Measurements from ENCODE around the gene DBI. TPM values are rescaled to one million over a fixed set of nuclear protein-coding genes. Genes with fewer than 3 reads are reported as not detected.

Gene DBI
- total and polyA plus RNA-seq, 2 donors (not counting 1 experiment from before 2014, with no cell fraction given): 45.2 to 69.4 TPM

GRCh38 chr2:119341684-119342083, 25.1 kb upstream of the DBI start:
- no CpG with 5 or more reads among the region's 2 CpGs for WGBS (ENCODE audit: insufficient coverage)

GRCh38 chr2:119349289-119349688, 17.5 kb upstream of the DBI start:
- Histone ChIP-seq H3K4me3 (ENCODE audit: control extremely low read depth in 1 of 5, extremely low read depth in 1 of 5, insufficient read depth in 1 of 5, low read depth in 2 of 5, low read length in 4 of 5) (no peak overlapping the region), H2AFZ (ENCODE audit: insufficient read depth, low read depth, low read length, poor library complexity, severe bottlenecking) (no peak overlapping the region), H3K4me1 (ENCODE audit: control insufficient read depth in 2 of 2, insufficient read depth in 2 of 2, low read length in 2 of 2) (peaks cover 16 to 17% of the 10 kb centered on the region in 2 donors), H3K27me3 (replicated peaks in 1 of 4; ENCODE audit: control extremely low read depth in 1 of 4, control insufficient read depth in 3 of 4, insufficient read depth in 4 of 4, low read length in 3 of 4) (no peaks in the 10 kb centered on the region), H3K79me2 (ENCODE audit: control insufficient read depth, insufficient read depth, low read length) (no peaks in the 10 kb centered on the region), H3K9ac (ENCODE audit: low read length) (no peak overlapping the region), H3K27ac (ENCODE audit: low read length in 2 of 2) (no peak overlapping the region), H3K36me3 (replicated peaks in 1 of 2; ENCODE audit: control extremely low read depth in 1 of 2, control insufficient read depth in 1 of 2, extremely low read depth in 1 of 2, insufficient read depth in 2 of 2, low read length in 1 of 2) (no peaks in the 10 kb centered on the region), H3K4me2 (replicated peaks; ENCODE audit: low read depth, low read length, poor library complexity, severe bottlenecking) (no peak overlapping the region), H4K20me1 (ENCODE audit: control insufficient read depth, insufficient read depth, low read length, poor library complexity, severe bottlenecking) (no peaks in the 10 kb centered on the region), H3K9me3 (ENCODE audit: control extremely low read depth in 1 of 3, control insufficient read depth in 2 of 3, insufficient read depth in 1 of 3, low read length in 2 of 3) (peaks cover 3 to 16% (median 10%) of the 10 kb centered on the region in 3 donors)
- Mint-ChIP-seq H3K27me3 (no peaks in the 10 kb centered on the region), H3K9me3 (ENCODE audit: insufficient read depth) (no peaks in the 10 kb centered on the region), H3K4me3 (no peak overlapping the region), H3K27ac (no peak overlapping the region), H3K4me1 (peaks cover 22% of the 10 kb centered on the region)
- intact Hi-C loops (cut with micrococcal nuclease): no loop called here
- POLR2A ChIA-PET: no interaction called here
- ATAC-seq (ENCODE audit: low read depth): no peak
- TF ChIP-seq CTCF (IDR thresholded peaks at IDR 0.05) (no peak), EZH2 (IDR thresholded peaks at IDR 0.05; ENCODE audit: borderline replicate concordance, insufficient read depth, low read depth, low read length, poor library complexity, severe bottlenecking) (no peak)
- CTCF ChIA-PET: interaction anchor here (1.3 kb wide), 1 partner anchor 10 kb away, joined by 3 read pairs; no protein-coding TSS in a partner anchor
- WGBS (ENCODE audit: insufficient coverage): 95% methylated on average over 6 of the region's 6 CpGs
- DNase-seq: no peak

More at GRCh38 chr2:119341684-119342083, 25.1 kb upstream of the DBI start:
- Mint-ChIP-seq H3K9me3 (ENCODE audit: insufficient read depth) (no peaks in the 10 kb centered on the region), H3K27me3 (no peaks in the 10 kb centered on the region), H3K4me1 (peaks cover 23% of the 10 kb centered on the region), H3K27ac (no peak overlapping the region), H3K4me3 (no peak overlapping the region)
- Histone ChIP-seq H3K27me3 (replicated peaks in 1 of 4; ENCODE audit: control extremely low read depth in 1 of 4, control insufficient read depth in 3 of 4, insufficient read depth in 4 of 4, low read length in 3 of 4) (no peaks in the 10 kb centered on the region), H4K20me1 (ENCODE audit: control insufficient read depth, insufficient read depth, low read length, poor library complexity, severe bottlenecking) (no peaks in the 10 kb centered on the region), H3K36me3 (replicated peaks in 1 of 2; ENCODE audit: control extremely low read depth in 1 of 2, control insufficient read depth in 1 of 2, extremely low read depth in 1 of 2, insufficient read depth in 2 of 2, low read length in 1 of 2) (no peaks in the 10 kb centered on the region), H2AFZ (ENCODE audit: insufficient read depth, low read depth, low read length, poor library complexity, severe bottlenecking) (no peak overlapping the region), H3K4me3 (ENCODE audit: control extremely low read depth in 1 of 5, extremely low read depth in 1 of 5, insufficient read depth in 1 of 5, low read depth in 2 of 5, low read length in 4 of 5) (no peak overlapping the region), H3K27ac (ENCODE audit: low read length in 2 of 2) (no peak overlapping the region), H3K4me1 (ENCODE audit: control insufficient read depth in 2 of 2, insufficient read depth in 2 of 2, low read length in 2 of 2) (peaks cover 28 to 29% of the 10 kb centered on the region in 2 donors), H3K9me3 (ENCODE audit: control extremely low read depth in 1 of 3, control insufficient read depth in 2 of 3, insufficient read depth in 1 of 3, low read length in 2 of 3) (no peaks in the 10 kb centered on the region), H3K79me2 (ENCODE audit: control insufficient read depth, insufficient read depth, low read length) (peaks cover 14% of the 10 kb centered on the region), H3K9ac (ENCODE audit: low read length) (no peak overlapping the region), H3K4me2 (replicated peaks; ENCODE audit: low read depth, low read length, poor library complexity, severe bottlenecking) (no peak overlapping the region)
- ChIA-PET POLR2A (no interaction called here), CTCF (no interaction called here)
- ATAC-seq (ENCODE audit: low read depth) (no peak), DNase-seq (no peak)
- no peak for TF ChIP-seq EZH2 (IDR thresholded peaks at IDR 0.05; ENCODE audit: borderline replicate concordance, insufficient read depth, low read depth, low read length, poor library complexity, severe bottlenecking)
- intact Hi-C loops (cut with micrococcal nuclease): no loop called here
